ENCODE results near the gene GRIK4. TPM values are rescaled to one million over a fixed set of nuclear protein-coding genes. Genes with fewer than 3 reads are reported as not detected.

Gene GRIK4
- total RNA-seq, 2 experiments from 2014 or later: not detected

DNA sequence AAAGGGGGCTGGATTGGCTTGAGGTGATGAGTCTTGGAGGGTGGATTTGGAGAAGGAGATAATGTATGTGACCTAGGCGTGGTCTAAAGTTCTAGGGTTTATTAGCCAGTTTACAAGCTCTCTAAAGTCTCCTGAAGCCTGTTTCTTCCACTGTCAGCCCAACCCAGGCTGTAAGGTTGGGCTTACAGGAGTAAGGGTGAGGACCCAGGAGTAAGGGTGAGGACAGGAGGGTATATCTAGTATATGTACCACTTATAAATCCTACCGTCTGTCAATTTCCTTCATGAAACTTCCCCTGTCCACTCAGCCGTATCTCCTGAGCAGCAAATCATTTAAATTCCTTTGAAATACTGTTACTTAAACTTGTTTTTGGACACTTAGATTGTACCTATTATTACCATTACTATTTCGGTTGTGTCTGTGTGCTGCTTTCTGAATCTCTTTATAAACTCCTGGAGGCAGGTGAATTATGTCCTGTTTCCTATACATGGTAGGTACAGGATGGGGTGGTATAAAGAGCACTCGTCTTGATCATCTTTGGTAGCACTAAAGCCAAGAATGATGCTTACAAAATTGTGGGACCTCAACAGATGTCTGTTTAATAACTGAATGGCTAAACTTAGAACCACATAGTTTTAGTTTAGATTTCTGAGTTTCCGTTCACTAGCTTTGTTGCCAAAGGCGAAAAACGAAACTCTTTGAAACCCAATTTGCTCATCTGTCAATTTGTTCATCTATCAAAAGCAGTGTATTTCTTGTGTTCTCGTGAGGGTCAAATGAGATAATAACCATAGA, 192.0 kb downstream of the GRIK4 start:
- Mint-ChIP-seq H3K27me3 (peaks cover 4% of the 10 kb centered on the region), H3K36me3 (no peaks in the 10 kb centered on the region), H3K9me3 (no peaks in the 10 kb centered on the region), H3K4me1 (no peaks in the 10 kb centered on the region), H3K27ac (no peak overlapping the region), H3K4me3 (no peak overlapping the region)
- POLR2A ChIA-PET: no interaction called here
- ATAC-seq (ENCODE audit: low read depth) (no peak), DNase-seq (no peak)

DNA sequence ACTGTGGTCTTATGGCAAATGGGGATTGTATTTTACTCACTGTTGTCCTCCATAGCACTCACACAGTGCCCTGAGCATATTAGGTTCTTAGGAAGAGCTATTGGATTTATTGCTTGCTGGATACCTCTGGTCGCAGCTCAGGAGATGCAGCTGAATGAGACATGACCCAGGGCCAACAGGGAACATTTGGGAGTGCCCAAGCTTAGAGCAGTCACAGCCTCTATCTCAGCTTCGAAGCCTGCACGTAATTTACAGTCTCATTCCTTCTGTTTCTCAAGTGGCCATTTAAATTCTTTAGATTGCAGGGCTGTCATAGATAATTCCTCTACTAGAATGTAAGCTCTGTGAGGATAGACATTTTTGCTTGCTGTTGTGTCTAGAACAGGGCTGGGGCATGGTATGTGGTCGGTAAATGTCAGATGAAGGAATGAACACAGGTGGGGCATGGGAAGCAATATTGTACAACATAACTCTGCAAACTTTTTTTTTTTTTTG, 192.8 kb downstream of the GRIK4 start:
- no peak for ATAC-seq (ENCODE audit: low read depth)
- no peak overlapping the region for H3K27ac Mint-ChIP-seq
- peaks cover 4% of the 10 kb centered on the region for H3K27me3 Mint-ChIP-seq
- H3K9me3 Mint-ChIP-seq: no peaks in the 10 kb centered on the region
- no peak for DNase-seq
- no peaks in the 10 kb centered on the region for H3K4me1 Mint-ChIP-seq
- POLR2A ChIA-PET: no interaction called here
- H3K4me3 Mint-ChIP-seq: no peak overlapping the region
- no peaks in the 10 kb centered on the region for H3K36me3 Mint-ChIP-seq

GRCh38 chr11:120706257-120706656, 194.7 kb downstream of the GRIK4 start:
- ATAC-seq (ENCODE audit: low read depth) (no peak), DNase-seq (no peak)
- no peak overlapping the region for H3K4me3 Mint-ChIP-seq
- no peaks in the 10 kb centered on the region for H3K9me3 Mint-ChIP-seq
- no peaks in the 10 kb centered on the region for H3K36me3 Mint-ChIP-seq
- POLR2A ChIA-PET: no interaction called here
- no peaks in the 10 kb centered on the region for H3K4me1 Mint-ChIP-seq
- H3K27ac Mint-ChIP-seq: no peak overlapping the region
- peaks cover 4% of the 10 kb centered on the region for H3K27me3 Mint-ChIP-seq

- ATAC-seq (ENCODE audit: low read depth): no peak
- POLR2A ChIA-PET: no interaction called here
- no peak overlapping the region for H3K27ac Mint-ChIP-seq
- no peak for DNase-seq
- no peaks in the 10 kb centered on the region for H3K9me3 Mint-ChIP-seq
- H3K4me1 Mint-ChIP-seq: no peaks in the 10 kb centered on the region
- peaks cover 3% of the 10 kb centered on the region for H3K27me3 Mint-ChIP-seq
- no peaks in the 10 kb centered on the region for H3K36me3 Mint-ChIP-seq
- no peak overlapping the region for H3K4me3 Mint-ChIP-seq
Observed at GRCh38 chr11:120707098-120707497, 195.6 kb downstream of the GRIK4 start.

DNA sequence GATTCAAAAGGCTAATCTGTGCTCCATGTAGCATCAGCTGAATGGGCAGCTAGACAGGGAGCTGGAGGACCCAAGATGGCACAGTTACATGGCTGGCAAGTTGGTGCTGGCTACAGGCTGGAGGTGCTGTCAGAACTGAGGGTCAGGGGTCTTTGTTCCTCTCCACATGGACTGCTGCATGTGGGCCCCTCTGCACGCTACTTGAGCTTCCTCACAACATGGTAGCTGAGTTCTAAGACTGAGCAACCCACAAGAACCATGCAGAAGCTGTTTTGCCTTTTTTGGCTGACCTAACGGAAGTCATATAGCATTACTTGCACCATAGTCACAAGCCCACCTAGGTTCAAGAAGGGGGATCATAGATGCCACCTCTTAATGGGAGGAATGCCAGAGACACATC, 196.1 kb downstream of the GRIK4 start:
- POLR2A ChIA-PET: no interaction called here
- H3K9me3 Mint-ChIP-seq: no peaks in the 10 kb centered on the region
- no peaks in the 10 kb centered on the region for H3K36me3 Mint-ChIP-seq
- peaks cover 3% of the 10 kb centered on the region for H3K27me3 Mint-ChIP-seq
- ATAC-seq (ENCODE audit: low read depth) (no peak), DNase-seq (no peak)
- H3K4me1 Mint-ChIP-seq: no peaks in the 10 kb centered on the region
- no peak overlapping the region for H3K4me3 Mint-ChIP-seq
- H3K27ac Mint-ChIP-seq: no peak overlapping the region

- Mint-ChIP-seq H3K27ac (no peak overlapping the region), H3K9me3 (no peaks in the 10 kb centered on the region), H3K4me3 (no peak overlapping the region), H3K27me3 (peaks cover 5% of the 10 kb centered on the region), H3K36me3 (no peaks in the 10 kb centered on the region), H3K4me1 (no peaks in the 10 kb centered on the region)
- DNase-seq (no peak), ATAC-seq (ENCODE audit: low read depth) (no peak)
- POLR2A ChIA-PET: no interaction called here
Observed at GRCh38 chr11:120708511-120709183, 197.1 kb downstream of the GRIK4 start.

DNA sequence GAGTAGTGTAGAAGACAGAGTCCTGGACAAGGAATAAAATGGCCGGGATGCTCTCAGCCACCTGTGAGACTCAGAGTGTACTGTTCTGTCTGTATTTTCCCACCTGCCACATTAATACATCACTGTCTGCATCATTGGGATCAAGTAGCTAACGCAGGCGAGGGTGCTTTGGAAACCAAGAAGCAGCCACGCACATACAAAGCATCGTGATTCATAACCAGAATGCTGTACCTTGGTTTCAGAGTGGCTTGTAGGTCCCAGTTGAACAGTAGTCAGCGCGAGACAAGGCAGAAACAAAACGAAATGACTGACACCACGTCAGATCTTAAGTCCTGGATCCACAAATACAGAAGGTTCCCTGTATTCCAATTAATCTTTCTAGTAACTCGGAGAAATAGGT, 198.3 kb downstream of the GRIK4 start:
- no peaks in the 10 kb centered on the region for H3K36me3 Mint-ChIP-seq
- H3K4me1 Mint-ChIP-seq: no peaks in the 10 kb centered on the region
- H3K27me3 Mint-ChIP-seq: peaks cover 5% of the 10 kb centered on the region
- POLR2A ChIA-PET: no interaction called here
- H3K4me3 Mint-ChIP-seq: no peak overlapping the region
- DNase-seq: no peak
- no peak overlapping the region for H3K27ac Mint-ChIP-seq
- no peaks in the 10 kb centered on the region for H3K9me3 Mint-ChIP-seq
- no peak for ATAC-seq (ENCODE audit: low read depth)

DNA sequence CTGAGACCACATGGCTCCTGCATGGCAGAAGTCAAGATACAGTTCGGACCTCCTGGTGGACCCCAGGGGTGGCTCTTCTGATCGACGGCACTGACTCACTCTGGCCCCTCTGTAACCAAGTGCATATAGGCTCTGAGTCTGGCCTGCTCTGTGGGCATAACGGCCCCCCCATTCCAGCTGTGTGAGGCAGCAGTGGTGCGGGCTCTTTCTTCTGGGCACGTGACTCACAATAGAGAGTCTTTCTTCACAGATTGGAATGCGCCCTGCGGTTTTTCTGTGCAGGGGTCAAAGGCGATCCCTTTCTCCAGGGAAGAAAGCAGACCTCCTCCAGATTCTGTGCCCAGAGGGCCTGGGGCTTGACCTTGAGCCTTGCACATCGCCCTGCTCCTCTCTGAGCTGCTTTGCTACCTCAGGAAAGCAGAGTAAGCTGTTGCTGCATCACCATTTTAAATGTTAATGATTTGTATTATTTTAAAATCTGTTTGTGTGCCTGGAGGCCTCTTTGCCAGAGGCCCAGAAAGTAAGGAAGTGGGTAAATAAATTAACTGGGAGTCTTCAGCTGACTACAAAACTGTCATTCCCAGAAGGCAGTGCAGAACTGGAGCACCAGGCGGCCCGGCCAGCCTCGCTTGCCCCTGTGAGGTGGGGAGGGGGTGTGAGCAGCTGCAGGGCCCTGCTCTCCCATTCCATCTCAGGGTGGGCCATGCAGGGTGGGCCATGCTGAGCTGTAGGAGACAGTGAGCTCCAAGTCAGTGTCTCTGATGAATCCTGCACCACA, 199.0 kb downstream of the GRIK4 start:
- no peaks in the 10 kb centered on the region for H3K36me3 Mint-ChIP-seq
- H3K27ac Mint-ChIP-seq: no peak overlapping the region
- H3K4me3 Mint-ChIP-seq: no peak overlapping the region
- ATAC-seq (ENCODE audit: low read depth): no peak
- DNase-seq: no peak
- POLR2A ChIA-PET: no interaction called here
- no peaks in the 10 kb centered on the region for H3K9me3 Mint-ChIP-seq
- H3K4me1 Mint-ChIP-seq: no peaks in the 10 kb centered on the region
- H3K27me3 Mint-ChIP-seq: peaks cover 7% of the 10 kb centered on the region

- DNase-seq (no peak), ATAC-seq (ENCODE audit: low read depth) (no peak)
- no peaks in the 10 kb centered on the region for H3K36me3 Mint-ChIP-seq
- POLR2A ChIA-PET: no interaction called here
- no peak overlapping the region for H3K27ac Mint-ChIP-seq
- H3K4me3 Mint-ChIP-seq: no peak overlapping the region
- H3K27me3 Mint-ChIP-seq: peaks cover 7% of the 10 kb centered on the region
- H3K4me1 Mint-ChIP-seq: no peaks in the 10 kb centered on the region
- H3K9me3 Mint-ChIP-seq: no peaks in the 10 kb centered on the region
Observed at GRCh38 chr11:120712014-120712413, 200.5 kb downstream of the GRIK4 start.

GRCh38 chr11:120712881-120713280, 201.3 kb downstream of the GRIK4 start:
- no peak overlapping the region for H3K4me3 Mint-ChIP-seq
- no peaks in the 10 kb centered on the region for H3K9me3 Mint-ChIP-seq
- no peaks in the 10 kb centered on the region for H3K36me3 Mint-ChIP-seq
- peaks cover 7% of the 10 kb centered on the region for H3K27me3 Mint-ChIP-seq
- no peak for DNase-seq
- POLR2A ChIA-PET: no interaction called here
- ATAC-seq (ENCODE audit: low read depth): no peak
- no peak overlapping the region for H3K27ac Mint-ChIP-seq
- no peaks in the 10 kb centered on the region for H3K4me1 Mint-ChIP-seq

DNA sequence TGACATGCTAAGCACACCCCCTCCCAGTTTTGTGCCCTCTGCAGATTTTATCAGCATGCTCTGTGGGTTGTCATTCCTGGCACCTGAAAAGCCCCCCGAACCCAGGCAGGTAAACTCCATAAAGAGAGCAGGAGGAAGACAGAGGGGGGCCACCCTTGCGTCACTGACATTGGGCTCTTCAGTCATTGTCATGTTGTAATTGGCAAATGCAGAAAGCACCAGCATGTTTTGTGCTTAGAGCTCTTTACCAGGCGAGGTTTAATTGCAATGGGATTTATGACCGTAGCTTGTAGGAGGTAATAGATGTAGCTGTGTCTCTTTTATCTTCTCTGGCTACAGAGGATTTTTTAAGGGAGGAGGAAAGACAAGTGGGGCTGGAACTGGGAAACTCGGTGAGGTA, 201.7 kb downstream of the GRIK4 start:
- Mint-ChIP-seq H3K4me3 (no peak overlapping the region), H3K27me3 (peaks cover 7% of the 10 kb centered on the region), H3K4me1 (no peaks in the 10 kb centered on the region), H3K27ac (no peak overlapping the region), H3K9me3 (no peaks in the 10 kb centered on the region), H3K36me3 (no peaks in the 10 kb centered on the region)
- POLR2A ChIA-PET: no interaction called here
- DNase-seq: no peak
- no peak for ATAC-seq (ENCODE audit: low read depth)

DNA sequence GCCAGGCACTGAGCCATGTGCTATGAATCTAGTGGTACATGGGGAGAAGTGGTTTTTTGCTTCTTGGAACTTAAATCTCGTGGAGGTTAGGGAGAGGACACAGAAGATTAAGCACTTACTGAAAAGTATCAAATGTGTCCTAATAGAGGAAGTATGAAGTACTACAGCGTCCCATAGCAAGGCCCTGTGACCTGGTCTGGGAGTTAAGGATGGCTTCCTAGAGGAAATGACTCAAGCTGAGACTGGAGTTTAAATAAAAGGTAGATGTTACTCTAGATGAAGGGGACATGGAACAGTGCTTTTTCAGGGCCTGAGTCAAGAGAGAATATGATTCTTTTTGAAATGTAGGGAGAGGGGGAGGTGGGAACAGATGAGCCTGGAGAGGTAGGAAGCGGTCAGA, 202.9 kb downstream of the GRIK4 start:
- Mint-ChIP-seq H3K36me3 (no peaks in the 10 kb centered on the region), H3K27ac (no peak overlapping the region), H3K4me1 (no peaks in the 10 kb centered on the region), H3K9me3 (no peaks in the 10 kb centered on the region), H3K27me3 (peaks cover 7% of the 10 kb centered on the region), H3K4me3 (no peak overlapping the region)
- POLR2A ChIA-PET: no interaction called here
- no peak for DNase-seq
- no peak for ATAC-seq (ENCODE audit: low read depth)

- H3K4me1 Mint-ChIP-seq: no peaks in the 10 kb centered on the region
- ATAC-seq (ENCODE audit: low read depth) (no peak), DNase-seq (no peak)
- peak overlapping the region; percentile 76 for H3K4me3 Mint-ChIP-seq
- H3K27ac Mint-ChIP-seq: peak overlapping the region; percentile 35
- no peaks in the 10 kb centered on the region for H3K36me3 Mint-ChIP-seq
- no peaks in the 10 kb centered on the region for H3K9me3 Mint-ChIP-seq
- POLR2A ChIA-PET: no interaction called here
- peaks cover 11% of the 10 kb centered on the region for H3K27me3 Mint-ChIP-seq
Observed at GRCh38 chr11:120715239-120715638, 203.7 kb downstream of the GRIK4 start.

DNA sequence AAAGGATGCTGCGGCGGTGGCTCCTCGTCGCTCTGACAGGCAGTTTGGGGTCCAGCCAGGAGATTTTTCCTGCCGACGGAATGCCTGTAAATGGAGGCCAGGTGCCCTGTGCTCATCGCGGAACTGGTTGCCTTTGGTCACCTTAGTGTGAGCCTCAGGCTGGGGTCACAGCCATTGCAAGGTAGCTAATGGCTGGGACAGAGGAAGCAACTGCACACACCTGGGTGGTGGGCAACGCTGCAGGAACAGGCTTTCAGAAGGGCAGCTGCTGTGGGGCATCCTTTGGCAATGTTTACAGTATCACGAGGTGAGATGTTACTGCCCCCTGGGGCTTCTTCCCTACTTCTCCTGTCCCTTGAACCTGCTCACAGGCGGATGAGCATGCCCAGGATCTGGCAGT, 205.5 kb downstream of the GRIK4 start:
- no peak overlapping the region for H3K27ac Mint-ChIP-seq
- no peaks in the 10 kb centered on the region for H3K9me3 Mint-ChIP-seq
- H3K27me3 Mint-ChIP-seq: peaks cover 16% of the 10 kb centered on the region
- POLR2A ChIA-PET: no interaction called here
- H3K36me3 Mint-ChIP-seq: no peaks in the 10 kb centered on the region
- no peak for ATAC-seq (ENCODE audit: low read depth)
- DNase-seq: no peak
- H3K4me3 Mint-ChIP-seq: no peak overlapping the region
- H3K4me1 Mint-ChIP-seq: no peaks in the 10 kb centered on the region

Measured in activated naive CD8-positive, alpha-beta T cell treated with anti-CD3 and anti-CD28 coated beads, Interleukin-2, amount 10 ng/mL, durations not matched to agents 7 days and 5 days (primary cell).